Karpas-422 (cell line): Measurements from ENCODE around the gene TCTA. TPM values are rescaled to one million over a fixed set of nuclear protein-coding genes. Genes with fewer than 3 reads are reported as not detected.

Experiments
- DNase-seq: peaks from one replicate; pipeline ENCODE4 v3.0.0-alpha.2; 2015
- H2AFZ ChIP-seq: fragments of 200-600 bp; sonication (generic); 2 replicates; pipeline ENCODE4 v1.6.1; 2014; ENCODE audit warnings: antibody characterized with exemption, low read length, mixed read lengths
- H3K27ac ChIP-seq: fragments of 200-600 bp; sonication (generic); 2 replicates; pipeline ENCODE4 v1.5.1; 2014; ENCODE audit warnings: mild to moderate bottlenecking, low read length, moderate library complexity
- H3K27me3 ChIP-seq: fragments of 200-600 bp; sonication (generic); 2 replicates; pipeline ENCODE4 v1.6.1; 2014; ENCODE audit warnings: low read length, mixed read lengths
- H3K36me3 ChIP-seq: fragments of 200-600 bp; sonication (generic); 2 replicates; pipeline ENCODE4 v1.6.1; 2014; ENCODE audit warnings: low read length, mixed read lengths; ENCODE audit not compliant: insufficient read depth
- H3K4me1 ChIP-seq: fragments of 200-600 bp; sonication (generic); 2 replicates; pipeline ENCODE4 v1.6.1; 2014; ENCODE audit warnings: mild to moderate bottlenecking, low read length, mixed read lengths
- H3K4me2 ChIP-seq: fragments of 200-600 bp; sonication (generic); 2 replicates; pipeline ENCODE4 v1.6.1; 2014; ENCODE audit warnings: low read length, low read depth, mild to moderate bottlenecking; ENCODE audit not compliant: poor library complexity, severe bottlenecking
- H3K4me3 ChIP-seq: fragments of 200-600 bp; sonication (generic); 2 replicates; pipeline ENCODE4 v1.5.1; 2014; ENCODE audit warnings: mild to moderate bottlenecking, antibody characterized with exemption, low read length, mixed read lengths
- H3K79me2 ChIP-seq: fragments of 200-600 bp; sonication (generic); 2 replicates; pipeline ENCODE4 v1.6.1; 2014; ENCODE audit warnings: mild to moderate bottlenecking, low read length, mixed read lengths
- H3K9ac ChIP-seq: fragments of 200-600 bp; sonication (generic); 2 replicates; pipeline ENCODE4 v1.6.0; 2014; ENCODE audit warnings: low read length
- H3K9me2 ChIP-seq: fragments of 200-600 bp; sonication (generic), shearing (Covaris generic); replicated peaks from 2 replicates; pipeline ENCODE4 v1.6.0; 2014; ENCODE audit warnings: mild to moderate bottlenecking, low read length, moderate library complexity; ENCODE audit not compliant: insufficient read depth
- H3K9me3 ChIP-seq: fragments of 300-700, 200-600 bp; sonication (generic); 2 replicates; pipeline ENCODE4 v1.6.1; 2014; ENCODE audit warnings: low read length, mixed read lengths
- H4K20me1 ChIP-seq: fragments of 200-600 bp; sonication (generic); 2 replicates; pipeline ENCODE4 v1.6.1; 2014; ENCODE audit warnings: mild to moderate bottlenecking, antibody characterized with exemption, low read length, low read depth; ENCODE audit not compliant: insufficient read depth
- total RNA-seq: library from RNA; depleted of rRNA; stranded (reverse); fragments of >200 nt; shearing (Covaris generic); gene quantifications from 2 replicates; pipeline ENCODE4 v1.2.3, GENCODE V29; 2014; ENCODE audit warnings: low replicate concordance

Gene TCTA
- total RNA-seq, 1 experiment from 2014 or later = 17.2 TPM

DNA sequence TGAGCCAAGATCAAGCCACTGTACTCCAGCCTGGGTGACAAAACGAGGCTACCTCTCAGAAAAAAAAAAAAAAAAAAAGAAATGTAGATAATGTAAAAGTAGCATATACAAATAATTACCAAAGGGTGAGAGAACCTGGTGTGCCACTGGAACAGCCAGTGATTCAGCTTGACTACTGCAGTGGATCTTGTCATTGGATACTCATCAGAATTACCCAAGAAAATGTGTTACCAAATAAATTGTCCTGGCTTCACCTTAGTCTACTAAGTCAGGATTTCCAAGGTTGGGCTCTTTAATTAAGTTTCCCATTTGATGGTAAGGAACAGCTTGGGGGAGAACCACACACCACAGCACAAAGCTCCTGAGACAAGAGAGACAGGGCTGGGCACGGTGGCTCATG lies 15.4 kb downstream of the TCTA start:
- no peaks in the 10 kb centered on the region for H3K36me3 ChIP-seq
- no peaks in the 10 kb centered on the region for H3K9me2 ChIP-seq
- no peak overlapping the region for H3K4me2 ChIP-seq
- no peaks in the 10 kb centered on the region for H3K27me3 ChIP-seq
- DNase-seq = no peak
- no peaks in the 10 kb centered on the region for H3K9me3 ChIP-seq
- H2AFZ ChIP-seq = no peak overlapping the region
- H3K27ac ChIP-seq = no peak overlapping the region
- H3K4me3 ChIP-seq = no peak overlapping the region
- no peaks in the 10 kb centered on the region for H4K20me1 ChIP-seq
- H3K4me1 ChIP-seq = peaks cover 15% of the 10 kb centered on the region
- peaks cover 5% of the 10 kb centered on the region; the same call in 1 of the 2 replicates for H3K79me2 ChIP-seq
- no peak overlapping the region for H3K9ac ChIP-seq

DNA sequence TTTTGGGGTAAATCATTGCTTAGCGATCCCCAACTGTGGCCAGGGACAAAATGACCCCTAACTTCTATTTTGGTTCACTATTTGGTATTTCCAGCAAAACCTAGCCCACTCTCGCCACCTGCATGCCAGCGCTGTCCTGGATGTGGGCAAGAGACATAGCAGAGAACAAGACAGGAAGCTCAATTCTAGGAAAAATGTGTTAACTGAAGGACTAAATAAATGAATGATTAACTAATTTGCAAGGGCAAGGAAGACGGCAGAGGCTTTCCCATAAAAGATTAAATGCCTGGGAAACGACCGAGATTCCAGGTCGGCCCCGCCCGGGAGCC lies 16.5 kb downstream of the TCTA start:
- H4K20me1 ChIP-seq = no peaks in the 10 kb centered on the region
- H2AFZ ChIP-seq = peak overlapping the region; percentile 75; the same call in 1 of the 2 replicates
- H3K27me3 ChIP-seq = no peaks in the 10 kb centered on the region
- DNase-seq = peak; percentile 55
- peak overlapping the region; percentile 83; the same call in 1 of the 2 replicates for H3K27ac ChIP-seq
- no peaks in the 10 kb centered on the region for H3K9me3 ChIP-seq
- no peaks in the 10 kb centered on the region for H3K36me3 ChIP-seq
- H3K4me2 ChIP-seq = peak overlapping the region; percentile 83
- H3K9ac ChIP-seq = peak overlapping the region; percentile 73
- H3K4me3 ChIP-seq = peak overlapping the region; percentile 74
- peaks cover 15% of the 10 kb centered on the region for H3K4me1 ChIP-seq
- H3K9me2 ChIP-seq = no peaks in the 10 kb centered on the region
- peaks cover 5% of the 10 kb centered on the region; the same call in 1 of the 2 replicates for H3K79me2 ChIP-seq

DNA sequence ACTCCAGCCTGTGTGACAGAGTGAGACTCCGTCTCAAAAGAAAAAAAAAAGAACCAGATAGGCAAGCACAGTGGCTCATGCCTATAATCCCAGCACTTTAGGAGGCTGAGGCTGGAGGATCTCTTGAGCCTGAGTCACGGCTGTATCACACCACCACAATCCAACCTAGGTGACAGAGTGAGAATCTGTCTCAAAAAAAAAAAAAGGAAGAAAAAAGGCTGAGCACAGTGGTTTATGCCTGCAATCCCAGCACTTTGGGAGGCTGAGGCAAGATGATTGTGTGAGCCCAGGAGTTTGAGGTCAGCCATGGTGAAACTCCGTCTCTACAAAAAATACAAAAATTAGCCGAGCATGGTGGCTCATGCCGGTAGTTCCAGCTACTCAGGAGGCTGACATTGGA lies 22.5 kb downstream of the TCTA start:
- DNase-seq = no peak

DNA sequence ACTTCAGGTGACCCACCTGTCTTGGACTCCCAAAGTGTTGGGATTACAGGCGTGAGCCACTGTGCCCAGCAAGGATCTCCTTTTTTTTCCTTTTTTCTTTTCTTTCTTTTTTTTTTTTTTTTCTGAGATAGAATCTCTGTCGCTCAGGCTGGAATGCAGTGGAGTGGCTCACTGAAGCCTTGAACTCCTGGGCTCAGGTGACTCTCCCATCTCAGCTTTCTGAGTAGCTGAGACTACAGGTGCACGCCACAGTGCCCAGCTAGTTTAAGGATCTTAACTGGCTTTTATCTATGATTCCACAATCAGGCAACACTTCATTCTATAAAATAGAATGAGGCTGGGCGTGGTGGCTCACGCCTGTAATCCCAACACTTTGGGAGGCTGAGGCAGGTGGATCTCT lies 33.2 kb downstream of the TCTA start:
- no peaks in the 10 kb centered on the region for H3K79me2 ChIP-seq
- H3K27me3 ChIP-seq = no peaks in the 10 kb centered on the region
- peaks cover 16% of the 10 kb centered on the region for H3K4me1 ChIP-seq
- H3K9me3 ChIP-seq = no peaks in the 10 kb centered on the region
- no peak overlapping the region for H3K4me2 ChIP-seq
- no peak overlapping the region for H3K9ac ChIP-seq
- no peaks in the 10 kb centered on the region for H4K20me1 ChIP-seq
- DNase-seq = no peak
- H2AFZ ChIP-seq = no peak overlapping the region
- no peaks in the 10 kb centered on the region for H3K9me2 ChIP-seq
- H3K27ac ChIP-seq = no peak overlapping the region
- H3K36me3 ChIP-seq = no peaks in the 10 kb centered on the region
- H3K4me3 ChIP-seq = no peak overlapping the region

More for the DNA sequence above, 22.5 kb downstream of the TCTA start:
- Histone ChIP-seq H3K4me1 (peaks cover 4% of the 10 kb centered on the region), H3K27ac (no peak overlapping the region), H4K20me1 (no peaks in the 10 kb centered on the region), H3K4me3 (no peak overlapping the region), H3K27me3 (no peaks in the 10 kb centered on the region), H3K36me3 (no peaks in the 10 kb centered on the region), H3K79me2 (no peaks in the 10 kb centered on the region), H2AFZ (no peak overlapping the region), H3K9me3 (no peaks in the 10 kb centered on the region), H3K9me2 (no peaks in the 10 kb centered on the region), H3K4me2 (no peak overlapping the region), H3K9ac (no peak overlapping the region)

DNA sequence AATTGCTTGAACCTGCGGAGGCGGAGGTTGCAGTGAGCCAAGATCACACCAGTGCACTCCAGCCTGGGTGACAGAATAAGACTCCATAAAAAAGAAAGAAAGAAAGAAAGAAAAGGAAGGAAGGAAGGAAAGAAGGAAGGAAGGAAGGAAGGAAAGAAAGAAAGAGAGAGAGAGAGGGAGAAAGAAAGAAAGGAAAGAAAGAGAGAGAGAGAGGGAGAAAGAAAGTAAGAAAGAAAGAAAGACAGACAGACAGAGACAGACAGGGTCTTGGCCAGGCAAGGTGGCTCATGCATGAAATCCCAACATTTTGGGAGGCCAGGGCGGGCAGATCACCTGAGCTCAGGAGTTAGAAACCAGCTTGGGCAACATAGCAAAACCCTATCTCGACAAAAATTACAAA lies 41.4 kb downstream of the TCTA start:
- Histone ChIP-seq H3K4me2 (no peak overlapping the region), H2AFZ (no peak overlapping the region), H3K9ac (no peak overlapping the region), H3K27me3 (no peaks in the 10 kb centered on the region), H3K27ac (no peak overlapping the region), H3K36me3 (no peaks in the 10 kb centered on the region), H4K20me1 (no peaks in the 10 kb centered on the region), H3K9me2 (no peaks in the 10 kb centered on the region), H3K4me3 (no peak overlapping the region), H3K79me2 (no peaks in the 10 kb centered on the region), H3K4me1 (peaks cover 2% of the 10 kb centered on the region; the same call in 1 of the 2 replicates), H3K9me3 (no peaks in the 10 kb centered on the region)
- DNase-seq = no peak

DNA sequence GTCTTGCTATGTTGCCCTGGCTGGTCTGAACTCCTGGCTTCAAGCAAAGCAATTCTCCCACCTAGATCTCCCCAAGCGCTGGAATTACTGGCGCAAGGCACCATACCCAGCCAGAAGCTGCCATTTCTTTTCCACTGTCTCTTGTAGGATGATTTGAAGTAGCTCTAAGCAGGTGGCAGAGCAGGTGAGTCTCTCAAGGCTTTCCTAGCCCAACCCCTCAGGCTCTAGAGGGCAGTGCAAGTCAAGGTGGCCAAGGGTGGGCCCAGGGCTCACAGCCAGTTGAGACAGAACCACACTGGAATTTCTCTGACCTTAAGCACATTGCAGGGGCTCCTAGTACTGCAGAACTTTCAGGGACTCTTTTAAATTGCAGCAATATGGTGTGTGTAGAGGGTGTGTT lies 42.2 kb downstream of the TCTA start:
- H3K9me3 ChIP-seq = no peaks in the 10 kb centered on the region
- H3K79me2 ChIP-seq = no peaks in the 10 kb centered on the region
- H3K36me3 ChIP-seq = no peaks in the 10 kb centered on the region
- H3K27ac ChIP-seq = no peak overlapping the region
- H3K9ac ChIP-seq = no peak overlapping the region
- H3K4me1 ChIP-seq = no peaks in the 10 kb centered on the region
- no peak overlapping the region for H3K4me3 ChIP-seq
- no peak overlapping the region for H2AFZ ChIP-seq
- DNase-seq = peak; percentile 57
- no peaks in the 10 kb centered on the region for H3K27me3 ChIP-seq
- H3K9me2 ChIP-seq = no peaks in the 10 kb centered on the region
- no peaks in the 10 kb centered on the region for H4K20me1 ChIP-seq
- H3K4me2 ChIP-seq = no peak overlapping the region

DNA sequence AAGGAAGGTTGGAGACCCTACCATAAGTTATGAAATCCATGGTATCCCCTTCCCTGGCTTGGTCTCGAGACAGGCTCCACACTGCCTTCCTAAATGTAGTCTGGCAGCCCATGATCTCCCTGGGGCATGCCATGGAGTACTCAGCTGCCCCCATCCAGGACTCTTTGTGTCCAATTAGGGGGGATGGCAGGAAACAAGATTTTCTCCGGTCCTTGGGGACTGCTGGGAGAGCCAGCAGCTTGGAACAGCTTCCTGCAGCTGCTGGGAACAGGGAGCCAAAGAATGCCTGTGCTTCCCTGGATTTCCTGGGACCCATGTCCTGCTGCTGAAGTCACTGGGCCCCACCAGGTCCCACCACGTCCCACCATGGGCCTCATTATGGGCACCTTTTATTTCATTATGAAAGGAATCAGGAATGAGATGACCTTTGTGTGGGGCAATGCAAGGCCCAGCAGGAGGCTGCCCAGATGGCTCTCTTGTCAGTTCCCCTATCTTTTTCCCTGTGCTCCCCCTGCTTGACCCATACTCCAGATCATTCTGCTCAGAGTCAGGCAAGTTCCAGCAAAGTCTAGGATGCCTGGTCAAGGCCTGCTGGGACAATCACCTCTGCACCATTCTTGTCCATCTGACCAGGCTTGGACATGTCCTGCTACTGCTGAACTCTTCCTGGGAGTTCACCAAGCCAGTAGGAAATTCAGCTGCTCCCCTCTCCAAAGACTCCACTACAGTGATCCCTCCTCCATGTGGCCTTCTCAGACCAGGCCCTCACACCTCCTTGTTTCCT lies 42.9 kb downstream of the TCTA start:
- H3K4me3 ChIP-seq = no peak overlapping the region
- no peak overlapping the region for H3K9ac ChIP-seq

DNA sequence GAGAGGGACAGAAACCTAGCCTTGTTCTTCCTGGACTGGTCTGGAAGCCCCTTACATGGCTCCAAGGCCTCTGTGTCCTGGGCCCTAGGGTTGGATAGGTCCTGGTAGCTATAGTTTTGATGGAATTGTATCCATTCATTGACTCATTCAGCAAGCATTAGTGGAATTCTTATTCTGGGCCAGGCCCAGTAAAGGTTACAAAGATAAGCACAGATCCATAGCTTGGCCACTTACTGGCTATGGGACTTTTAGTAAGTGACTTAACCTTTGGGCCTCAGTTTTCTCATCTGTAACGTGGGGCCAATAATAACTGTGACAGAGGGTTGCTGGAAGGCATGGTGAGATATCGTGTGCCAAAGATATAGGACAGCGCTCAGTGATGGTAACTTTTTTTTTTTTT lies 44.2 kb downstream of the TCTA start:
- Histone ChIP-seq H3K4me1 (no peaks in the 10 kb centered on the region), H3K4me2 (no peak overlapping the region), H4K20me1 (no peaks in the 10 kb centered on the region), H3K27ac (no peak overlapping the region), H3K9me2 (no peaks in the 10 kb centered on the region), H2AFZ (no peak overlapping the region), H3K79me2 (no peaks in the 10 kb centered on the region), H3K36me3 (no peaks in the 10 kb centered on the region), H3K27me3 (no peaks in the 10 kb centered on the region), H3K9ac (no peak overlapping the region), H3K4me3 (no peak overlapping the region), H3K9me3 (no peaks in the 10 kb centered on the region)
- no peak for DNase-seq

More for the DNA sequence above, 42.9 kb downstream of the TCTA start:
- Histone ChIP-seq H3K9me2 (no peaks in the 10 kb centered on the region), H3K36me3 (no peaks in the 10 kb centered on the region), H3K4me1 (no peaks in the 10 kb centered on the region), H3K27ac (no peak overlapping the region), H3K9me3 (no peaks in the 10 kb centered on the region), H3K4me2 (no peak overlapping the region), H3K79me2 (no peaks in the 10 kb centered on the region), H2AFZ (no peak overlapping the region), H3K27me3 (no peaks in the 10 kb centered on the region), H4K20me1 (no peaks in the 10 kb centered on the region)
- no peak for DNase-seq
